Esophagus muscularis mucosa (tissue), 4 donors: ENCODE results near the gene METTL25B.

Experiments
- CTCF ChIP-seq, 3 experiments: fragments of 200-600 bp in 2 of 3; fragments of 450-650 bp in 1 of 3; sonication (generic) in 2 of 3; IDR thresholded peaks; one replicate each; pipeline ENCODE4 v1.5.1; 2017 to 2019; ENCODE audit warnings: antibody characterized with exemption in 3 of 3, mild to moderate bottlenecking in 2 of 3, moderate library complexity in 1 of 3
- EP300 ChIP-seq: sonication (generic); formaldehyde crosslinking; IDR thresholded peaks from one replicate; pipeline ENCODE4 v1.6.1; 2017; ENCODE audit warnings: antibody characterized with exemption
- POLR2A ChIP-seq: fragments of 450-650 bp; IDR thresholded peaks from one replicate; pipeline ENCODE4 v1.6.1; 2017; ENCODE audit warnings: antibody characterized with exemption, moderate library complexity, mild to moderate bottlenecking, low read depth

- TF ChIP-seq EP300: no peak
- no peak for TF ChIP-seq POLR2A
- no peak for TF ChIP-seq CTCF (IDR thresholded peaks at IDR 0.05)
These were observed 40.5 kb downstream of the METTL25B start for GRCh38 chr1:156768610-156769295.
